ENCODE results near the gene RYR2.

DNA sequence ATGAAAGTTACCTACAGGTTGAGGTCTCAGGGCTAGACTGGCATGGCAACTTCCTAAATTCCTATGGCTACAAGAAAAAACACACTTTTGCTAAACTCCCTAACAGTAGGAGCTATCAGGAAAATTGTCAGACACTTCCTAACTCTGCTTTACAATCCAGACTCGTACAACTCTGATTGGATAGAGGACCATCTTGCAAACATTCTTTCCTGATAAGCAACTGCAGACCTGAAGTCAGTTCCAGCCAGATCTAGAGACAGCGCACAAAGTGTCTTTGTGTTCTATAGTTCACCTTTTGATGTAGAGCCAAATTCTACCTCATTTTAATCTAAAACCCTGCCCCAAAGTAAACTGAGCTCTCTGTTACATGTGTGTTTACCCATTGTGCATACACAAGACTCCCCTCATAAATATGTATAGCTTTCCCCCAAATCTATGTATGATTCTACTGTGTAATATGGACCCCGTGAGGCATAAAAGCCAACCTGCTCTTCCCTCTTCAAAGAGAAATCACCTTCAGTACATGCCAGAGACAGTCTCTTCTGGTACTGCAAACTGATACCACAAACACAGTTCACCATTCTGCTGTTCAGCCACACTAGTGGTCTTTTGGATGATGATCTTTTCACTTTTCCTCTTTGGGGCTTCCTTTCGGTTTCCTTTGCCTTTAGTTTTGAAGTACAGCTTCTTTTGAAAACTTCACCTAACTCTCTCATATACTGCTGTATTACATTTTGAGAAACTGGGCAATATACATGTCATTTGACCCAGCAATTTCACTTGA is 827.0 kb downstream of the RYR2 start:
- TF ChIP-seq, protein P1, sequence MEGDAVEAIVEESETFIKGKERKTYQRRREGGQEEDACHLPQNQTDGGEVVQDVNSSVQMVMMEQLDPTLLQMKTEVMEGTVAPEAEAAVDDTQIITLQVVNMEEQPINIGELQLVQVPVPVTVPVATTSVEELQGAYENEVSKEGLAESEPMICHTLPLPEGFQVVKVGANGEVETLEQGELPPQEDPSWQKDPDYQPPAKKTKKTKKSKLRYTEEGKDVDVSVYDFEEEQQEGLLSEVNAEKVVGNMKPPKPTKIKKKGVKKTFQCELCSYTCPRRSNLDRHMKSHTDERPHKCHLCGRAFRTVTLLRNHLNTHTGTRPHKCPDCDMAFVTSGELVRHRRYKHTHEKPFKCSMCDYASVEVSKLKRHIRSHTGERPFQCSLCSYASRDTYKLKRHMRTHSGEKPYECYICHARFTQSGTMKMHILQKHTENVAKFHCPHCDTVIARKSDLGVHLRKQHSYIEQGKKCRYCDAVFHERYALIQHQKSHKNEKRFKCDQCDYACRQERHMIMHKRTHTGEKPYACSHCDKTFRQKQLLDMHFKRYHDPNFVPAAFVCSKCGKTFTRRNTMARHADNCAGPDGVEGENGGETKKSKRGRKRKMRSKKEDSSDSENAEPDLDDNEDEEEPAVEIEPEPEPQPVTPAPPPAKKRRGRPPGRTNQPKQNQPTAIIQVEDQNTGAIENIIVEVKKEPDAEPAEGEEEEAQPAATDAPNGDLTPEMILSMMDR (IDR thresholded peaks at IDR 0.05), result no peak
- no peak for TF ChIP-seq POLR2A (IDR thresholded peaks at IDR 0.05)
